MM.1S (cell line): Measurements from ENCODE around the gene ANP32D.
A peak's percentile ranks its signal among the peaks of the same experiment; 100 is the strongest.
"Not testable (repeated sequence)": the region's sequence is repeated elsewhere in the genome, so short reads cannot be mapped to it uniquely, and the experiment has no call there.

Experiments used
- DNase-seq: peaks from one replicate; pipeline ENCODE4 v3.0.0-alpha.2; 2015
- H2AFZ ChIP-seq: fragments of 300-600 bp; sonication (generic); 2 replicates; pipeline ENCODE4 v1.6.0; 2016; ENCODE audit warnings: antibody characterized with exemption, low read length
- H3F3A ChIP-seq: fragments of 300-600 bp; sonication (generic); 2 replicates; pipeline ENCODE4 v1.6.1; 2016; ENCODE audit warnings: mild to moderate bottlenecking, antibody characterized with exemption, low read length, moderate library complexity, mixed read lengths; ENCODE audit not compliant: insufficient read depth
- H3K27ac ChIP-seq: fragments of 300-600 bp; sonication (generic); 2 replicates; pipeline ENCODE4 v1.5.1; 2016; ENCODE audit warnings: mild to moderate bottlenecking, low read length
- H3K27me3 ChIP-seq: fragments of 300-600 bp; sonication (generic); replicated peaks from 2 replicates; pipeline ENCODE4 v1.6.0; 2016; ENCODE audit warnings: low read length; ENCODE audit not compliant: insufficient read depth
- H3K36me3 ChIP-seq: fragments of 300-600 bp; sonication (generic); replicated peaks from 2 replicates; pipeline ENCODE4 v1.6.1; 2016; ENCODE audit warnings: mild to moderate bottlenecking, low read length, mixed read lengths; ENCODE audit not compliant: insufficient read depth
- H3K4me1 ChIP-seq: fragments of 300-600 bp; sonication (generic); 2 replicates; pipeline ENCODE4 v1.6.1; 2016; ENCODE audit warnings: low read length, mixed read lengths
- H3K4me2 ChIP-seq: fragments of 300-600 bp; sonication (generic); 2 replicates; pipeline ENCODE4 v1.6.0; 2016; ENCODE audit warnings: low read depth, low read length
- H3K4me3 ChIP-seq: fragments of 300-600 bp; sonication (generic); 2 replicates; pipeline ENCODE4 v1.5.1; 2016; ENCODE audit warnings: low read length, mixed read lengths
- H3K79me2 ChIP-seq: fragments of 300-600 bp; sonication (generic); 2 replicates; pipeline ENCODE4 v1.6.1; 2016; ENCODE audit warnings: mixed run types, low read length, mixed read lengths
- H3K9ac ChIP-seq: fragments of 300-600 bp; sonication (generic); 2 replicates; pipeline ENCODE4 v1.6.1; 2016; ENCODE audit warnings: low read length, mixed read lengths
- H3K9me2 ChIP-seq: fragments of 300-600 bp; sonication (generic); replicated peaks from 2 replicates; pipeline ENCODE4 v1.6.1; 2016; ENCODE audit warnings: mild to moderate bottlenecking, low read length, mixed read lengths; ENCODE audit not compliant: insufficient read depth
- H3K9me3 ChIP-seq: fragments of 300-600 bp; sonication (generic); replicated peaks from 2 replicates; pipeline ENCODE4 v1.6.1; 2016; ENCODE audit warnings: mild to moderate bottlenecking, low read length, mixed read lengths; ENCODE audit not compliant: insufficient read depth
- H4K20me1 ChIP-seq: fragments of 300-600 bp; sonication (generic); 2 replicates; pipeline ENCODE4 v1.6.1; 2016; ENCODE audit warnings: mild to moderate bottlenecking, low read length, moderate library complexity, mixed read lengths; ENCODE audit not compliant: insufficient read depth
- EZH2 ChIP-seq: fragments of 300-600 bp; sonication (generic); optimal IDR thresholded peaks from 2 replicates; pipeline ENCODE3; 2017; ENCODE audit warnings: low read depth, mild to moderate bottlenecking, antibody characterized with exemption, low read length, mixed read lengths
- EZH2phosphoT487 ChIP-seq: fragments of 300-600 bp; sonication (generic); IDR thresholded peaks from 2 replicates; pipeline ENCODE4 v1.6.1; 2018; ENCODE audit warnings: antibody characterized with exemption, low read length
- TF ChIP-seq, protein P1 (sequence below): fragments of 300-600 bp; sonication (generic); IDR thresholded peaks from 2 replicates; pipeline ENCODE4 v1.5.1; 2016; ENCODE audit warnings: antibody characterized with exemption, low read length, mixed read lengths

ANP32D gene

GRCh38 chr12:48454667-48455066, 17.7 kb upstream of the ANP32D start:
- no peaks in the 10 kb centered on the region for H3K27me3 ChIP-seq
- H4K20me1 ChIP-seq, result no peaks in the 10 kb centered on the region
- no peaks in the 10 kb centered on the region for H3K79me2 ChIP-seq
- H3K4me3 ChIP-seq, result no peak overlapping the region
- no peaks in the 10 kb centered on the region for H3K9me3 ChIP-seq
- peak; percentile 24 for DNase-seq
- no peak overlapping the region for H2AFZ ChIP-seq
- TF ChIP-seq, protein P1, sequence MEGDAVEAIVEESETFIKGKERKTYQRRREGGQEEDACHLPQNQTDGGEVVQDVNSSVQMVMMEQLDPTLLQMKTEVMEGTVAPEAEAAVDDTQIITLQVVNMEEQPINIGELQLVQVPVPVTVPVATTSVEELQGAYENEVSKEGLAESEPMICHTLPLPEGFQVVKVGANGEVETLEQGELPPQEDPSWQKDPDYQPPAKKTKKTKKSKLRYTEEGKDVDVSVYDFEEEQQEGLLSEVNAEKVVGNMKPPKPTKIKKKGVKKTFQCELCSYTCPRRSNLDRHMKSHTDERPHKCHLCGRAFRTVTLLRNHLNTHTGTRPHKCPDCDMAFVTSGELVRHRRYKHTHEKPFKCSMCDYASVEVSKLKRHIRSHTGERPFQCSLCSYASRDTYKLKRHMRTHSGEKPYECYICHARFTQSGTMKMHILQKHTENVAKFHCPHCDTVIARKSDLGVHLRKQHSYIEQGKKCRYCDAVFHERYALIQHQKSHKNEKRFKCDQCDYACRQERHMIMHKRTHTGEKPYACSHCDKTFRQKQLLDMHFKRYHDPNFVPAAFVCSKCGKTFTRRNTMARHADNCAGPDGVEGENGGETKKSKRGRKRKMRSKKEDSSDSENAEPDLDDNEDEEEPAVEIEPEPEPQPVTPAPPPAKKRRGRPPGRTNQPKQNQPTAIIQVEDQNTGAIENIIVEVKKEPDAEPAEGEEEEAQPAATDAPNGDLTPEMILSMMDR, result peak; percentile 43
- no peak for TF ChIP-seq EZH2
- H3K27ac ChIP-seq, result no peak overlapping the region
- H3K4me1 ChIP-seq, result no peaks in the 10 kb centered on the region
- no peak overlapping the region for H3K9ac ChIP-seq
- H3K4me2 ChIP-seq, result no peak overlapping the region
- no peaks in the 10 kb centered on the region for H3K36me3 ChIP-seq
- no peaks in the 10 kb centered on the region for H3F3A ChIP-seq
- no peaks in the 10 kb centered on the region for H3K9me2 ChIP-seq

DNA sequence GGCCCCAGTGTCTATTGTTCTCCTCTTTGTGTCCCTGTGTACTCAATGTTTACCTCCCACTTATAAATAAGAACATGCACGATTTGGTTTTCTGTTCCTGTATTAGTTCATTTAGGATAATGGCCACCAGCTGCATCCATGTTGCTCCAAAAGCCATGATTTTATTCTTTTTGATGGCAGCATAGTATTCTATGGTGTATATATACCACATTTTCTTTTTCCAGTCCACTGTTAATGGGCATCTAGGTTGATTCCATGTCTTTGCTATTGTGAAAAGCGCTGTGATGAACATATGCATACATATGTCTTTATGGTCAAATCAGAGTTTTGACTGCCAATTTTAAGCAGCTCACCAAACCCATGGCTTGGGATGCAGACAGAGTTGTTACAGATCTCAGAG, 17.2 kb upstream of the ANP32D start:
- Histone ChIP-seq H3K79me2 (no peaks in the 10 kb centered on the region), H4K20me1 (no peaks in the 10 kb centered on the region), H3K27ac (no peak overlapping the region), H2AFZ (no peak overlapping the region), H3K9me2 (no peaks in the 10 kb centered on the region), H3K27me3 (no peaks in the 10 kb centered on the region), H3K4me1 (no peaks in the 10 kb centered on the region), H3K9me3 (no peaks in the 10 kb centered on the region), H3K36me3 (no peaks in the 10 kb centered on the region), H3F3A (no peaks in the 10 kb centered on the region), H3K9ac (no peak overlapping the region), H3K4me3 (no peak overlapping the region), H3K4me2 (no peak overlapping the region)
- no peak for TF ChIP-seq EZH2phosphoT487
- no peak for TF ChIP-seq EZH2
- TF ChIP-seq, protein P1, result no peak
- no peak for DNase-seq

DNA sequence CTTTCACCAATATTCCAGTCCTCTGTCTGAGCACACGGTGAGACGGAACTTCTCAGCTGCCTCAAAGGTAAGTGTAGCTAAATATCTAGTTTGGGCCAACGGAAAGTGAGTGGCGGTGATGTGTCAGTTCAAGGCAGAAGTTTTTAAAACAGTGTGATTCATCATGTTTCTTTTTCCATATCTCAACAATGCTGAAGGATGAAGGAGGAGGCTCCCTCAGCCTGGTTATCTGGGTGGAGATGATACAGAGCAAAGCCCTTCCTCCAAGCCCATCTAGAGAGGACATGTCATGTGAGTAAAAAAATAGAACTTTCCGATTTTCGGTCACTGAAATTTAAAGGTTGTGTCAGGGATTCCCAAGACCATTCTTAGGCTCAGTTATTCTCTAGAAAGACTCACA, 13.1 kb upstream of the ANP32D start:
- Histone ChIP-seq H3K4me2 (no peak overlapping the region), H3K27ac (no peak overlapping the region), H4K20me1 (no peaks in the 10 kb centered on the region), H3K36me3 (no peaks in the 10 kb centered on the region), H3K4me1 (no peaks in the 10 kb centered on the region), H3K9me2 (no peaks in the 10 kb centered on the region; the same call in 1 of the 2 replicates), H3K4me3 (no peak overlapping the region), H3K9ac (no peak overlapping the region), H3K9me3 (no peaks in the 10 kb centered on the region), H3K79me2 (no peaks in the 10 kb centered on the region), H3F3A (no peaks in the 10 kb centered on the region), H2AFZ (no peak overlapping the region), H3K27me3 (no peaks in the 10 kb centered on the region)
- DNase-seq, result no peak
- TF ChIP-seq EZH2 (no peak), EZH2phosphoT487 (no peak)
- TF ChIP-seq, protein P1, result no peak

DNA sequence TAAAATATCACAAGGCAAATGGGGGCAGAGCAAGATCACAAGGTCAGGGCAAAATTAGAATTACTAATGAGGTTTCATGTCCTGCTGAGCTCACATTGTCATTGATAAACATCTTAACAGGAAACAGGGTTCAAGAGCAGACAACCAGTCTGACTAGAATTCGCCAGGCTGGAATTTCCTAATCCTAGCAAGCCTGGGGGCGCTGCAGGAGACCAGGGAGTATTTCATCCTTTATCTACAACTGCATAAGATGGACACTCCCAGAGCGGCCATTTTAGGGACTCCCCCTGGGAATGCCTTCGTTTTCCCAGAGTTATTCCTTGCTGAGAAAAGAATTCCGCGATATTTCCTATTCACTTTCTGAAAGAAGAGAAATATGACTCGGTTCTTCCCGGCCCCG, 3.3 kb upstream of the ANP32D start:
- not testable (repeated sequence) for H3K9me3 ChIP-seq, H3K27ac ChIP-seq, H3K79me2 ChIP-seq, H4K20me1 ChIP-seq, H3K4me1 ChIP-seq, DNase-seq, H3F3A ChIP-seq, H3K27me3 ChIP-seq, H2AFZ ChIP-seq, H3K4me3 ChIP-seq, H3K4me2 ChIP-seq, H3K9ac ChIP-seq, H3K36me3 ChIP-seq, H3K9me2 ChIP-seq
